ENCODE measurements around the gene FGGY.
"Not testable (repeated sequence)": the region's sequence is repeated elsewhere in the genome, so short reads cannot be mapped to it uniquely, and the experiment has no call there.

The FGGY gene

DNA sequence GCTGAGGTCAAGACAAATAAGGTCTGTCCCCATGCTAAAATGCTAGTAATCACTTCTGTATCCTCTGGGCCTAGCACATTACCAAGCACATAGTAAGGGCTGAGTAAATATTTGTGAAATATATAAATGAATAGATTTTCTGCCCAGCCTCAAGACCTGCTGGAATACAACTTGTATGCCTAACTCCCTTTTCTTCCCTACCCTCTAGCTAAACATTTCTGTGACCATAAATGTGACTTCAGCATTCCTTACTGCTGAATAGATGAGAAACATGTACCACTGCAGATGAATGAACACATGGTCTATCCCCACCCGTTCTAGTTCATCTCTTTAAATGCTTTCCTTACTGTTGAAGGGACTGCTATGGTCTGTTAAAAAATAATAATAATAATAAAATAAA, 308.9 kb downstream of the FGGY start:
- no peak overlapping the region for H3K4me3 ChIP-seq (ENCODE audit: low read depth, low read length)
- TF ChIP-seq, protein P1, sequence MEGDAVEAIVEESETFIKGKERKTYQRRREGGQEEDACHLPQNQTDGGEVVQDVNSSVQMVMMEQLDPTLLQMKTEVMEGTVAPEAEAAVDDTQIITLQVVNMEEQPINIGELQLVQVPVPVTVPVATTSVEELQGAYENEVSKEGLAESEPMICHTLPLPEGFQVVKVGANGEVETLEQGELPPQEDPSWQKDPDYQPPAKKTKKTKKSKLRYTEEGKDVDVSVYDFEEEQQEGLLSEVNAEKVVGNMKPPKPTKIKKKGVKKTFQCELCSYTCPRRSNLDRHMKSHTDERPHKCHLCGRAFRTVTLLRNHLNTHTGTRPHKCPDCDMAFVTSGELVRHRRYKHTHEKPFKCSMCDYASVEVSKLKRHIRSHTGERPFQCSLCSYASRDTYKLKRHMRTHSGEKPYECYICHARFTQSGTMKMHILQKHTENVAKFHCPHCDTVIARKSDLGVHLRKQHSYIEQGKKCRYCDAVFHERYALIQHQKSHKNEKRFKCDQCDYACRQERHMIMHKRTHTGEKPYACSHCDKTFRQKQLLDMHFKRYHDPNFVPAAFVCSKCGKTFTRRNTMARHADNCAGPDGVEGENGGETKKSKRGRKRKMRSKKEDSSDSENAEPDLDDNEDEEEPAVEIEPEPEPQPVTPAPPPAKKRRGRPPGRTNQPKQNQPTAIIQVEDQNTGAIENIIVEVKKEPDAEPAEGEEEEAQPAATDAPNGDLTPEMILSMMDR (IDR thresholded peaks at IDR 0.05; ENCODE audit: low read depth, low read length): no peak

GRCh38 chr1:59609245-59609644, 312.4 kb downstream of the FGGY start:
- Histone ChIP-seq H3K36me3 (no peaks in the 10 kb centered on the region), H3K9me3 (no peaks in the 10 kb centered on the region), H3K4me1 (no peaks in the 10 kb centered on the region), H3K27me3 (no peaks in the 10 kb centered on the region), H3K4me3 (ENCODE audit: low read depth, low read length) (no peak overlapping the region)
- TF ChIP-seq, protein P1 (IDR thresholded peaks at IDR 0.05; ENCODE audit: low read depth, low read length): no peak
- no peak for DNase-seq

More for the DNA sequence above, 308.9 kb downstream of the FGGY start:
- no peaks in the 10 kb centered on the region for H3K4me1 ChIP-seq
- H3K36me3 ChIP-seq: no peaks in the 10 kb centered on the region
- no peak for DNase-seq
- H3K27me3 ChIP-seq: no peaks in the 10 kb centered on the region
- H3K9me3 ChIP-seq: no peaks in the 10 kb centered on the region

DNA sequence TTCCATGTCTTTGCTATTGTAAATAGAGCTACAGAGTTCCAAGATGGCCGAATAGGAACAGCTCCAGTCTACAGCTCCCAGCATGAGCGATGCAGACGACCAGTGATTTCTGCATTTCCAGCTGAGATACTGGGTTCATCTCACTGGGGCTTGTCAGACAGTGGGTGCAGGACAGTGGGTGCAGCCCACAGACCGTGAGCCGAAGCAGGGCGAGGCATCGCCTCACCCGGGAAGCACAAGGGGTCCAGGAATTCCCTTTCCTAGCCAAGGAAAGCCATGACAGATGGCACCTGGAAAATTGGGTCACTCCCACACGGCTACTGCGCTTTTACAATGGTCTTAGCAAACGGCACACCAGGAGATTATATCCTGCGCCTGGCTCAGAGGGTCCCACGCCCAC, 313.6 kb downstream of the FGGY start:
- H3K4me1 ChIP-seq; H3K4me3 ChIP-seq (ENCODE audit: low read depth, low read length); H3K9me3 ChIP-seq; H3K36me3 ChIP-seq; DNase-seq; H3K27me3 ChIP-seq: not testable (repeated sequence)

DNA sequence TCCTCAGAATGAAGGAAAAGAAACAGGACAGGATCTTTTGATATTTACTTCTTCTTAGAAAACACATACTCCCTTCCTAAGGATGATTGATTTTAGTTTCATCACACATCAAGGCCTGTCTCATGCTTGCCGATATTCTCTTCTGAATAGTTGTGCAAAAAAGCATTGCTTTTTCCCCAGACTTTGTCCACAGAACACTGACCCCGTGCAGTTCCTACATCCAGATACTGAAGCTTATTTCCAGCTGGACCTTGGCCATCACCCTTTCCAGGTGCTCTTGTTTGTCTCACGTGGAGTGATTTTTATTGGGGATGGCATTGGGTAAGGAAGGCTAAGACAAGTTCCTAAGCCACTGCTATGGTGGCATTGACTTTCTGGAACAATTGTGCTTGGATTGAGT, 320.5 kb downstream of the FGGY start:
- no peaks in the 10 kb centered on the region for H3K36me3 ChIP-seq
- DNase-seq: no peak
- H3K27me3 ChIP-seq: no peaks in the 10 kb centered on the region
- H3K9me3 ChIP-seq: no peaks in the 10 kb centered on the region
- H3K4me3 ChIP-seq (ENCODE audit: low read depth, low read length): no peak overlapping the region
- H3K4me1 ChIP-seq: no peaks in the 10 kb centered on the region
- TF ChIP-seq, protein P1 (IDR thresholded peaks at IDR 0.05; ENCODE audit: low read depth, low read length): no peak

- Histone ChIP-seq H3K27me3 (no peaks in the 10 kb centered on the region), H3K4me1 (no peaks in the 10 kb centered on the region), H3K9me3 (no peaks in the 10 kb centered on the region), H3K36me3 (no peaks in the 10 kb centered on the region), H3K4me3 (ENCODE audit: low read depth, low read length) (no peak overlapping the region)
- DNase-seq: no peak
- TF ChIP-seq, protein P1 (IDR thresholded peaks at IDR 0.05; ENCODE audit: low read depth, low read length): no peak
Observed at GRCh38 chr1:59619557-59619956, 322.7 kb downstream of the FGGY start.

DNA sequence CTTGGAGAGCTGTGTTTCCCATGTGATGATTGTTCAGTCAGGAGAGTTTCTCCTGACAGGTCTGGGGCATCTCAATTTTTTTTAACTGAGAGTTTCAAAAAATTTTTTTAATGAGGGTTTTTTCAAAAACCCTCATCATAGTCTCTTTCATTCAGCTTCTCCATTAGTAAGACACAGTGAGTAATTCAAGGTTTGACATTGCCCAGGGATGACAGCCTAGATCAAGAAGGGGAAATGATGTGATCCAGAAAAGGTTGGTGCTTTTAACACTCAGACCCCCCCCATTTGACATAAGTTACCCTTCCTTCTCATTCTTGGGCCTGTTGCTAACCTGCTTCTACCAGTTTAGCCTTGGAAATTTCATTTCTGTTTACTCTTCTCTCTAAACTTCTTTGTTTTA, 328.5 kb downstream of the FGGY start:
- Histone ChIP-seq H3K4me3 (ENCODE audit: low read depth, low read length) (no peak overlapping the region), H3K4me1 (no peaks in the 10 kb centered on the region), H3K9me3 (no peaks in the 10 kb centered on the region), H3K36me3 (no peaks in the 10 kb centered on the region), H3K27me3 (no peaks in the 10 kb centered on the region)
- DNase-seq: no peak
- TF ChIP-seq, protein P1 (IDR thresholded peaks at IDR 0.05; ENCODE audit: low read depth, low read length): no peak
